ENCODE results near the gene CCL28.

GRCh38 chr5:43409809-43410271, 2.4 kb downstream of the CCL28 start:
- no peak for TF ChIP-seq CTCF (conservative IDR thresholded peaks at IDR 0.05; ENCODE audit: low read length)
- no peak for TF ChIP-seq EZH2phosphoT487 (IDR thresholded peaks at IDR 0.05; ENCODE audit: borderline replicate concordance, low read depth, low read length)
